ENCODE measurements around the gene PAIP2B. TPM values are rescaled to one million over a fixed set of nuclear protein-coding genes. Genes with fewer than 3 reads are reported as not detected.

The PAIP2B gene
- total and polyA plus RNA-seq, 9 of the 15 experiments (the other 6 are each of a cell fraction or from before 2014, with no cell fraction given), result 0.18 to 0.38 (median 0.25) TPM

DNA sequence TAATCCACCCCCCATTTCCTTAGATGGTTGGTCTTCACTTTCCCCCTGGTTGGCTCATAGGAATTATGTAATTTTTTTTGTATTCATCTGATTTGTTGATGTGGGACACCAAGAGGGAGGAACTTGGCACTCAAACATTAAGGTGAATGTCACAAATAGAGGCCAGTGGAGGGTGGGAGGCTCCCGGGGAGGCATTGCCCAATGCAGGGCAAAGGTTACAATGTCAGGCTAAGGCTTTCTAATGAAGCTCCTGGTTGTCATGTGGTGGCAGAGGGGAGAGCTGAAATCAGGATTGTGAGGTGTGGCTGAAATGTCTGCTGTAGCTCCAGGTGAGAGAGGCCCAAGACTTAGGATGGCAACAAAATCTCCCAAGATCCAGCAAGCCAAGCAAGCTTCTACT is 53.8 kb downstream of the PAIP2B start:
- no peak for ATAC-seq
- FAIRE-seq, result no peak
- no peaks in the 10 kb centered on the region for H3K36me3 ChIP-seq (ENCODE audit: control insufficient read depth, insufficient read depth, low read length)
- H3K4me3 ChIP-seq, result no peak overlapping the region
- H2AFZ ChIP-seq (ENCODE audit: low read depth, low read length), result no peak overlapping the region
- POLR2A ChIA-PET, result interaction anchor here (0.7 kb wide), 1 partner anchor 171 kb away, joined by 3 read pairs; no protein-coding TSS in a partner anchor
- BruUV-seq (replicated peaks), result no TSS peak
- H3K79me2 ChIP-seq (ENCODE audit: control insufficient read depth, insufficient read depth, low read length), result no peaks in the 10 kb centered on the region
- no peaks in the 10 kb centered on the region for H3K9me3 ChIP-seq (replicated peaks; ENCODE audit: control insufficient read depth, insufficient read depth, low read depth, low read length)
- CTCF ChIA-PET (ENCODE audit: low intra/inter-chr PET ratio), result no interaction called here
- no peaks in the 10 kb centered on the region for H3K9me1 ChIP-seq (ENCODE audit: control insufficient read depth, insufficient read depth, low read length)
- DNase-seq (ENCODE audit: extremely low read depth in 1 of 4, low spot score in 3 of 4), result no peak
- TF ChIP-seq POLR2G (IDR thresholded peaks at IDR 0.05; ENCODE audit: low read depth, low read length) (no peak), GABPB1 (CRISPR knock-in tag; IDR thresholded peaks at IDR 0.05) (no peak), PTRF (tag; IDR thresholded peaks at IDR 0.05) (no peak)
- intact Hi-C loops (cut with micrococcal nuclease), result no loop called here
- peaks cover 5 to 43% of the 10 kb centered on the region in 2 experiments for H3K27me3 ChIP-seq (ENCODE audit: control insufficient read depth in 2 of 2, insufficient read depth in 2 of 2, low read length in 2 of 2)
- H3K4me2 ChIP-seq (ENCODE audit: insufficient read depth, low read length), result no peak overlapping the region
- H3K27ac ChIP-seq (ENCODE audit: extremely low read depth, low read depth, low read length), result no peak overlapping the region
- WGBS (ENCODE audit: insufficient coverage, low coverage, missing lambda C conversion rate), result 0% methylated on average over 1 of the region's 1 CpG
- H4K20me1 ChIP-seq (replicated peaks; ENCODE audit: control insufficient read depth, insufficient read depth, low read length), result no peaks in the 10 kb centered on the region
- no peaks in the 10 kb centered on the region for H3K4me1 ChIP-seq (replicated peaks in 1 of 2; ENCODE audit: control insufficient read depth in 2 of 2, insufficient read depth in 2 of 2, low read length in 2 of 2)
- no peak overlapping the region for H3K9ac ChIP-seq (ENCODE audit: insufficient read depth in 1 of 2, low read depth in 2 of 2, low read length in 2 of 2)
- in situ Hi-C loops (cut with MboI), result no loop called here

DNA sequence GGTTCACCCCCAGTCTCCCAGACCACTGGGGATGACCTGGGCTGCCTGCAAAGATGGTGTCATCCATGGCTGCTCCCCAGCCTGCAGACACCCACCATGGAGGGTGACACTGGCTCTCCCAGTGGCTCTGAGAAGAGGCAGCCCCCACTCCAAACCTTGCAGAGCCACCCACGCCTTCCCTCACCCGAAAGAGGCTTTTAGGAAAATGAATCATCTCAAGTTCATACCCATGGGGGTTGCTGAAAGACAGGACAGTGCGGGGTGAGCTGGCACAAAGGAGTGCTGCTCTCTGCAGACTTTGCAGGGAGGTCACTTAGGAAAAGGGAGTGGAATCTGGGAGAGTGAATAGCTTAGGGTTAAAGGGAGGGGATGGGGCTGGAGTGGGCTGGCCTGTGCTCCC is 60.1 kb downstream of the PAIP2B start:
- H3K9me3 ChIP-seq (replicated peaks; ENCODE audit: control insufficient read depth, insufficient read depth, low read depth, low read length), result no peaks in the 10 kb centered on the region
- no peak for TF ChIP-seq MYC (IDR thresholded peaks at IDR 0.05; ENCODE audit: low read depth, low read length)
- TF ChIP-seq MYC (CRISPR knock-in tag; IDR thresholded peaks at IDR 0.05; ENCODE audit: borderline replicate concordance, low read depth), result no peak
- no peak for TF ChIP-seq KLF16 (IDR thresholded peaks at IDR 0.05)
- no peak for TF ChIP-seq MTA1 (IDR thresholded peaks at IDR 0.05; ENCODE audit: borderline replicate concordance)
- peak; percentile 64 for TF ChIP-seq EGR1 (conservative IDR thresholded peaks at IDR 0.05)
- TF ChIP-seq POLR3G (IDR thresholded peaks at IDR 0.05; ENCODE audit: extremely low read depth, insufficient read length, insufficient replicate concordance), result no peak
- no peak for TF ChIP-seq PRMT5 (CRISPR knock-in tag; IDR thresholded peaks at IDR 0.05)
- no peak for TF ChIP-seq ZEB2 (IDR thresholded peaks at IDR 0.05)
- no peak for TF ChIP-seq TEAD4 (IDR thresholded peaks at IDR 0.05; ENCODE audit: low read length)
- TF ChIP-seq TEAD4 (CRISPR knock-in tag; IDR thresholded peaks at IDR 0.05; ENCODE audit: borderline replicate concordance), result no peak
- ChIA-PET CTCF (ENCODE audit: low intra/inter-chr PET ratio) (no interaction called here), POLR2A (interaction anchor here (1.1 kb wide), 1 partner anchor 17 kb away, joined by 5 read pairs; no protein-coding TSS in a partner anchor)
- no peak overlapping the region for H3K4me2 ChIP-seq (ENCODE audit: insufficient read depth, low read length)
- no peaks in the 10 kb centered on the region for H4K20me1 ChIP-seq (replicated peaks; ENCODE audit: control insufficient read depth, insufficient read depth, low read length)
- DNase-seq (ENCODE audit: extremely low read depth in 1 of 4, low spot score in 3 of 4) (no peak), FAIRE-seq (no peak), ATAC-seq (no peak)
- H2AFZ ChIP-seq (ENCODE audit: low read depth, low read length), result no peak overlapping the region
- H3K4me1 ChIP-seq (replicated peaks in 1 of 2; ENCODE audit: control insufficient read depth in 2 of 2, insufficient read depth in 2 of 2, low read length in 2 of 2), result no peaks in the 10 kb centered on the region
- intact Hi-C loops (cut with micrococcal nuclease), result no loop called here
- H3K27ac ChIP-seq (ENCODE audit: extremely low read depth, low read depth, low read length), result no peak overlapping the region
- WGBS (ENCODE audit: insufficient coverage, low coverage, missing lambda C conversion rate), result 0% methylated on average over 3 of the region's 3 CpGs
- no peaks in the 10 kb centered on the region for H3K9me1 ChIP-seq (ENCODE audit: control insufficient read depth, insufficient read depth, low read length)
- no TSS peak for BruUV-seq (replicated peaks)
- no peaks in the 10 kb centered on the region for H3K79me2 ChIP-seq (ENCODE audit: control insufficient read depth, insufficient read depth, low read length)
- H3K4me3 ChIP-seq, result no peak overlapping the region
- H3K27me3 ChIP-seq (ENCODE audit: control insufficient read depth in 2 of 2, insufficient read depth in 2 of 2, low read length in 2 of 2), result peaks cover 0 to 20% of the 10 kb centered on the region in 2 experiments; a peak in 4 of 5 replicates
- no peaks in the 10 kb centered on the region for H3K36me3 ChIP-seq (ENCODE audit: control insufficient read depth, insufficient read depth, low read length)
- no peak overlapping the region for H3K9ac ChIP-seq (ENCODE audit: insufficient read depth in 1 of 2, low read depth in 2 of 2, low read length in 2 of 2)
- in situ Hi-C loops (cut with MboI), result no loop called here

Measured in K562 (cell line).